Measurements from ENCODE around the gene DYNLT4.
"Not testable (repeated sequence)": the region's sequence is repeated elsewhere in the genome, so short reads cannot be mapped to it uniquely, and the experiment has no call there.

DYNLT4 gene

DNA sequence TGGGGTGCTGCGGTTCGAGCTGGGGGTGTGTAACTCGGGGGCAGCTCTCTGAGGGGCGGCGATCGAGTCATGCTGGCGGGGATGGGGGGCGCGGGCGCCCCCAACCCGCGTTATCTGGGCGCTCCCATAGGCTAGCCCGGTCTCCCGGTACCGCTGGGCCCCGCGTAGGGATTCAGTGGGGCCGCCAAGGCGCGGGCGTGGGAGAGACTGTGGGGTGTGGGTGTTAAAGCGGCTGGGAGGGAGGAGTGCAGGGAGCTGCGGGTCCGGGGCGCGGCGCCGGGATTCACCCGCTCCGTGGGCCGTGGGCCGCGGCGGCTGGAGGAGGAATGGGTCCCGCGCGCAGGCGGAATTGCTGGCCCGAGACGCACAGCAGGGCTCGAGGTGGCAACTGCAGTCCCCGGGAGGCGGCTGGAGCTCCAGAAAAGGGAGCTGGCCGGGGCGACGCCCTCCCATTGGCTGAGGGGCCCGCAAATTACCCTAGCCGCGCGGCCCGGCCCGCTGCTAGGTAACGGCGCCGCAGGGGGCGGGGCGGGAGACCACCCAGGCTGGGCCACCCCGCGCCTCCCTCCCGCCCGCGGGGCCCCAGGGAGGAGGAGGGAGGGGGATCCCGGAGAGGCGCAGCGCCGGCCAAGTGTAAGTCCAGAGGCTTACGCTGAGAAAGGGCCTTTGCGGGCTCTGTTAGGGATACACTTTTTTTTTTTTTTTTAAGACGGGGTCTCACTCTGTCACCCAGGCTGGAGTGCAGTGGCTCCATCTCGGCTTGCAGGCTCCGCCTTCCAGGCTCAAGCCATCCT is 35.9 kb upstream of the DYNLT4 start, which contains the start of gene PTCH2:
Gene PTCH2 (minus strand): TSS at position 392 of the 794 bp plus-strand sequence. CDS start 321 bp downstream, at position 71.
- H3K27ac ChIP-seq (ENCODE audit: low read depth in 2 of 2, low read length in 2 of 2) = no peak within 1 kb of the TSS
- H3K27me3 ChIP-seq (ENCODE audit: control insufficient read depth in 2 of 2, insufficient read depth in 2 of 2, low read length in 2 of 2) = peaks cover 0 to 5% of the 10 kb centered on the region in 2 donors
- peaks cover 4 to 5% of the 10 kb centered on the region in 2 donors for H3K4me1 ChIP-seq (ENCODE audit: control insufficient read depth in 2 of 2, insufficient read depth in 2 of 2, low read length in 2 of 2)
- H3K4me3 ChIP-seq (ENCODE audit: low read length in 2 of 2) = peak within 1 kb of the TSS; percentile 54 to 62
- no peaks in the 10 kb centered on the region for H3K9me3 ChIP-seq (ENCODE audit: control insufficient read depth in 2 of 2, low read length in 2 of 2)
- H3K36me3 ChIP-seq (ENCODE audit: control insufficient read depth in 2 of 2, insufficient read depth in 2 of 2, low read length in 2 of 2) = no peaks in the 10 kb centered on the region
- peak within 1 kb of the TSS in 1 of 2 donors; percentile 56 for H3K9ac ChIP-seq (ENCODE audit: low read depth in 1 of 2, low read length in 2 of 2)

DNA sequence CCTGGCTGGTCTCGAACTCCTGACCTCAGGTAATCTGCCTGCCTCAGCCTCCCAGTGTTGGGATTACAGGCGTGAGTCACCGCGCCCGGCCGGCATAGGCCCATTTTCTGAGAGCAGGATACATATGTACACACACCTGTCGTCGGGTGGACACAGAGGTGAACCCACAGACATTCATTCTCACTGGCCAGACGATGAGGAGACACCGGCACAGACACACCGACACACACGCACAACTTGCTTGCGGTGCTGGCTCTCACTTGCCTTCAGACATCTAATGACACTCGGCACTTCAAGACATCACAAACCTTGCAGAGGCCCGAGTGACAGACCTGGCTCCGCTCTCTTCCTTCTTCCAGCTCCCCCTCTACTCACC is 35.3 kb upstream of the DYNLT4 start:
- H3K9me3 ChIP-seq (ENCODE audit: control insufficient read depth in 2 of 2, low read length in 2 of 2) = no peaks in the 10 kb centered on the region
- peak overlapping the region; percentile 54 to 61 for H3K4me3 ChIP-seq (ENCODE audit: low read length in 2 of 2)
- no peaks in the 10 kb centered on the region for H3K36me3 ChIP-seq (ENCODE audit: control insufficient read depth in 2 of 2, insufficient read depth in 2 of 2, low read length in 2 of 2)
- H3K27ac ChIP-seq (ENCODE audit: low read depth in 2 of 2, low read length in 2 of 2) = no peak overlapping the region
- peaks cover 4 to 5% of the 10 kb centered on the region in 2 donors for H3K4me1 ChIP-seq (ENCODE audit: control insufficient read depth in 2 of 2, insufficient read depth in 2 of 2, low read length in 2 of 2)
- H3K27me3 ChIP-seq (ENCODE audit: control insufficient read depth in 2 of 2, insufficient read depth in 2 of 2, low read length in 2 of 2) = peaks cover 0 to 5% of the 10 kb centered on the region in 2 donors
- H3K9ac ChIP-seq (ENCODE audit: low read depth in 1 of 2, low read length in 2 of 2) = peak overlapping the region in 1 of 2 donors; percentile 56

DNA sequence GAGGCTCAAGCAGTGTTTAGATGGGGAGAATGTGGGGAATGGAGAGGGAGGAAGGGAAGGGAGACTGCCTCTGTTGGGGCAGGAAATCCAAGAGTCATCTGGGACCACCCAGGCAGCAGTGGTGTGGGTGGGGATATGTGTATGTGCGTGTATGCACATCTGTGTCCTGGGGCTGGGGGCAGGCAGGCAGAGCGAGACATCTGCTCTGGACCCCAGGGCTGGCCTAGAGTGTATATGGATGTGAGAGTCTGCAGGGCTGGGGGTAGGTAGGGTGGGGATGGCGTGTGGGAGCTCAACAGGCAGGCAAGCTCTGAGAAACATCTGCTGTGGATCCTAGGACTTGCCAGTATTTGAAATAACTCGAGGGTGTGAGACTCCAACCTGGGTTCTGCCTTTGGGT is 32.4 kb upstream of the DYNLT4 start:
- Histone ChIP-seq H3K9me3 (ENCODE audit: control insufficient read depth in 2 of 2, low read length in 2 of 2) (no peaks in the 10 kb centered on the region), H3K9ac (ENCODE audit: low read depth in 1 of 2, low read length in 2 of 2) (no peak overlapping the region), H3K4me3 (ENCODE audit: low read length in 2 of 2) (no peak overlapping the region), H3K4me1 (ENCODE audit: control insufficient read depth in 2 of 2, insufficient read depth in 2 of 2, low read length in 2 of 2) (peaks cover 4 to 5% of the 10 kb centered on the region in 2 donors), H3K27me3 (ENCODE audit: control insufficient read depth in 2 of 2, insufficient read depth in 2 of 2, low read length in 2 of 2) (peaks cover 0 to 5% of the 10 kb centered on the region in 2 donors), H3K36me3 (ENCODE audit: control insufficient read depth in 2 of 2, insufficient read depth in 2 of 2, low read length in 2 of 2) (no peaks in the 10 kb centered on the region), H3K27ac (ENCODE audit: low read depth in 2 of 2, low read length in 2 of 2) (no peak overlapping the region)

DNA sequence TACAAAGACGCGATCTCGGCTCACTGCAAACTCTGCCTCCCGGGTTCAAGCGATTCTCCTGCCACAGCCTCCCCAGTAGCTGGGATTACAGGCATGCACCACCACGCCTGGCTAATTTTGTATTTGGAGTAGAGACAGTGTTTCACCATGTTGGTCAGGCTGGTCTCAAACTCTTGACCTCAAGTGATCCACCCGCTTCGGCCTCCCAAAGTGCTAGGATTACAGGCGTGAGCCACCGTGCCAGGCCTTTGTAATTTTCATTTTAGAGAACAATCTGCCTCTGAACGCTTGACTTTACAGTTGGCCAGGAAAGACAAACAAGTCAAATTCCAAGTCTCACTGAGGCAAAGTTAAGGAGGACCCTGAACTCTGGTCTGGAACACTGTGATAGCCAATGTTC is 31.1 kb upstream of the DYNLT4 start:
- not testable (repeated sequence) for H3K27ac ChIP-seq (ENCODE audit: low read depth in 2 of 2, low read length in 2 of 2)

DNA sequence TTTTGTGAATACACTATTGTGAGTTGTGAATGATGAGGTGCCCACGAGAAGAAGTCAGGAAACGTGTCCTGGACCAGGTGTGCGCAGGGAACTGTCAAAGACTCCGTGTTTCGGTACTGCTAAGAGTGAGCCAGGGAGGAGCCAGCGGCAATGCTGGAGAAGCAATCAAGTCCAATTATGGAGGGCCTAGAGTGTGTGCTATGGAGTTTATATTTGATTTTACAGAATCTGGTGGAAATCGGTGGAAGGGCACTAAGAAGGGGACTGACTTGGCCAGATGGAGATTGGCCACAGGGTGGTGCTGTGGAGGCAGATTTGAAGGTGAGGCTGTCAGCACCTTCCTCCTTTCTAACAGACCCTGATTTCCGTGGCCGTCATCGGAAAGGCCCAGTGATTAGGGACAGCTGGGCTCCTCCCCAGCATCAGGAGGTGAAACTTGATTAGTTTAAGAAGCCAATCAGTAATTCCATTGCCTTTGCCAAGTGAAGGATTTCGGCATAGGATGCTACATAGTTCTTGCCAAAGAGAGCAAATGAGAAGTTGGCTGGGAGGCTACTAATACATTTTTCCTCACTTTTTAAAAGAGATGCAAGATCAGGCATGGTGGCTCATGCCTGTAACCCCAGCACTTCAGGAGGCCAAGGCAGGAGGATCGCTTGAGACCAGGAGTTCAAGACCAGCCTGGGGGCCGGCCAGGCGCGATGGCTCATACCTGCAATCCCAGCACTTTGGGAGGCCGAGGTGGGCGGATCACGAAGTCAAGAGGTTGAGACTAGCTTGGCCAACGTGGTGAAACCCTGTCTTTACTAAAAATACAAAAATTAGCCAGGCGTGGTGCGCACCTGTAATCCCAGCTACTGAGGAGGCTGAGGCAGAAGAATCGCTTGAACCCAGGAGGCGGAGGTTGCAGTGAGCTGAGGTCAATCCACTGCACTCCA is 28.9 kb upstream of the DYNLT4 start:
- H3K27me3 ChIP-seq (ENCODE audit: control insufficient read depth in 2 of 2, insufficient read depth in 2 of 2, low read length in 2 of 2) = no peaks in the 10 kb centered on the region
- no peak overlapping the region for H3K9ac ChIP-seq (ENCODE audit: low read depth in 1 of 2, low read length in 2 of 2)
- no peak overlapping the region for H3K27ac ChIP-seq (ENCODE audit: low read depth in 2 of 2, low read length in 2 of 2)
- peak overlapping the region in 1 of 2 donors; percentile 35 for H3K4me3 ChIP-seq (ENCODE audit: low read length in 2 of 2)
- no peaks in the 10 kb centered on the region for H3K9me3 ChIP-seq (ENCODE audit: control insufficient read depth in 2 of 2, low read length in 2 of 2)
- H3K4me1 ChIP-seq (ENCODE audit: control insufficient read depth in 2 of 2, insufficient read depth in 2 of 2, low read length in 2 of 2) = no peaks in the 10 kb centered on the region
- H3K36me3 ChIP-seq (ENCODE audit: control insufficient read depth in 2 of 2, insufficient read depth in 2 of 2, low read length in 2 of 2) = no peaks in the 10 kb centered on the region

More for the DNA sequence above, 31.1 kb upstream of the DYNLT4 start:
- not testable (repeated sequence) for H3K9ac ChIP-seq (ENCODE audit: low read depth in 1 of 2, low read length in 2 of 2); H3K36me3 ChIP-seq (ENCODE audit: control insufficient read depth in 2 of 2, insufficient read depth in 2 of 2, low read length in 2 of 2); H3K27me3 ChIP-seq (ENCODE audit: control insufficient read depth in 2 of 2, insufficient read depth in 2 of 2, low read length in 2 of 2); H3K4me3 ChIP-seq (ENCODE audit: low read length in 2 of 2); H3K9me3 ChIP-seq (ENCODE audit: control insufficient read depth in 2 of 2, low read length in 2 of 2); H3K4me1 ChIP-seq (ENCODE audit: control insufficient read depth in 2 of 2, insufficient read depth in 2 of 2, low read length in 2 of 2)

DNA sequence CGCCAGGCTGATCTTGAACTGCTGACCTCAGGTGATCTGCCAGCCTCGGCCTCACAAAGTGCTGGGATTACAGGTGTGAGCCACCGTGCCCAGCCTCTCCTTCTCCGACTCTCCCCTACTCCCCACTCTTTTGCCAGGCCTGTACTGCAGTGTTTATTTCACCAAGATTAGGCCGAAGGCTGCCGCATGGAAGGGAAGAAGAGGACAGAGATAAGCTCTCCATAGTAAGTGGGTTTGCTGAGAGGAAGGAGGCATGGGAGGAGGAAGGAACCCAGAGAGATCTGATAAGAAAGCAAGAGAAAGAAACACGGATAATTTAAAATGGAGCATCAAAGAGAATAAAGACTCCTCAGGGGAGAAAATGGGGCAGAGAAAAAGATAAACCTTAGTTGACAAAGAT is 27.2 kb upstream of the DYNLT4 start:
- no peaks in the 10 kb centered on the region for H3K36me3 ChIP-seq (ENCODE audit: control insufficient read depth in 2 of 2, insufficient read depth in 2 of 2, low read length in 2 of 2)
- H3K9me3 ChIP-seq (ENCODE audit: control insufficient read depth in 2 of 2, low read length in 2 of 2) = no peaks in the 10 kb centered on the region
- no peaks in the 10 kb centered on the region for H3K27me3 ChIP-seq (ENCODE audit: control insufficient read depth in 2 of 2, insufficient read depth in 2 of 2, low read length in 2 of 2)
- no peak overlapping the region for H3K27ac ChIP-seq (ENCODE audit: low read depth in 2 of 2, low read length in 2 of 2)
- no peak overlapping the region for H3K4me3 ChIP-seq (ENCODE audit: low read length in 2 of 2)
- H3K9ac ChIP-seq (ENCODE audit: low read depth in 1 of 2, low read length in 2 of 2) = no peak overlapping the region
- H3K4me1 ChIP-seq (ENCODE audit: control insufficient read depth in 2 of 2, insufficient read depth in 2 of 2, low read length in 2 of 2) = no peaks in the 10 kb centered on the region

DNA sequence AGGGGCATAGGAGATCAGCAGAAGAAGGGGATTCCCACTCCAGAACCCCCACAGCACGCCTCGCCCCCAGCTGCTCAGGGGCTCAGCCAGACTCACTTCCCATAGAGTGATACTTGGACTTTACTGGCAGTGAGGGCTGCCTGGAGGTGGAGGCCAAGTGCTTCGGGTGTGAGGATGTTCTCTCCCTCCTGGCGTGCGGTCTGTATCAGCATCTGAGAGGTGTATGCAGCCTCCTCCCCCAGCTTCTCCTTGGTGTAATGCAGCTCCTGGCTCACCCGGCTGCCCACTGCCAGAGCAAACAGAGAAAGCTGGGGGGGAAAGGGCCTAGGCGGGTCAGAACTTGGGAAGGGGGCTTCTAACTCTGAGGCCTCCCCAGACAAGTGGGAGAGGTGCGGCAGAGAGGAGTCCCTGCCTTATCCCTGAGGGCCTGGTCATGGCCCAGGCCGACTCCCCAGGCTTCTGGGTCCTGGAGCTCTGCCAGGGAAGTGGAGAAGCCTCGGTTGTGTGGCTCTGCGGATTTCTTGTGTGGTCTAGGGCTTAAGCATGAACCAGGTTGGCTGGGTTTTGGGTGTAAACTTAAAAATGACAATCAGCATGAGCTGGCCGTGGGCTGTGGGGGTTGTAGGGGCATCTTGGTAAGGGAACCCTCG is 25.0 kb upstream of the DYNLT4 start:
- Histone ChIP-seq H3K27me3 (ENCODE audit: control insufficient read depth in 2 of 2, insufficient read depth in 2 of 2, low read length in 2 of 2) (no peaks in the 10 kb centered on the region), H3K9me3 (ENCODE audit: control insufficient read depth in 2 of 2, low read length in 2 of 2) (no peaks in the 10 kb centered on the region), H3K4me3 (ENCODE audit: low read length in 2 of 2) (no peak overlapping the region), H3K36me3 (ENCODE audit: control insufficient read depth in 2 of 2, insufficient read depth in 2 of 2, low read length in 2 of 2) (no peaks in the 10 kb centered on the region), H3K27ac (ENCODE audit: low read depth in 2 of 2, low read length in 2 of 2) (no peak overlapping the region), H3K4me1 (ENCODE audit: control insufficient read depth in 2 of 2, insufficient read depth in 2 of 2, low read length in 2 of 2) (no peaks in the 10 kb centered on the region), H3K9ac (ENCODE audit: low read depth in 1 of 2, low read length in 2 of 2) (no peak overlapping the region)

DNA sequence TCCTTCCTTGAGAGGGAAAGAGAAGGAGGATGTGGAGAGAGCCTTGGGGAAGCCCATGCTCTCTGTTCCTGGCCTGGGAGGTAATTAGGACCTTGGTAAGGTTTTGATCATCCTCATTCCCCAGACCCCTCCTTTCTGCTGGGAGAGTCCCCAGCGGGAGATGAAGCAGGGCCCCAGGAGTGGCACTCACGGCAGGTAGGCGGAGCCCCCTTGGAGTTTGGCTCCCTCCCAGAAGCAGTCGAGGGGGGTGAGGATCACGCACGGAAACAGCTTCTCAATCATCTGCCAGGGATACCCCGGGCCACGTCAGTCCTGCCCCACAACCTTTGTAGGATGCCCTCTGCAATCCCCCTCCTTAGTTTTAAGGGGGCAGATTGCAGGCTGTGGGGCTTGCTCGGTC is 24.4 kb upstream of the DYNLT4 start:
- no peaks in the 10 kb centered on the region for H3K36me3 ChIP-seq (ENCODE audit: control insufficient read depth in 2 of 2, insufficient read depth in 2 of 2, low read length in 2 of 2)
- no peaks in the 10 kb centered on the region for H3K9me3 ChIP-seq (ENCODE audit: control insufficient read depth in 2 of 2, low read length in 2 of 2)

DNA sequence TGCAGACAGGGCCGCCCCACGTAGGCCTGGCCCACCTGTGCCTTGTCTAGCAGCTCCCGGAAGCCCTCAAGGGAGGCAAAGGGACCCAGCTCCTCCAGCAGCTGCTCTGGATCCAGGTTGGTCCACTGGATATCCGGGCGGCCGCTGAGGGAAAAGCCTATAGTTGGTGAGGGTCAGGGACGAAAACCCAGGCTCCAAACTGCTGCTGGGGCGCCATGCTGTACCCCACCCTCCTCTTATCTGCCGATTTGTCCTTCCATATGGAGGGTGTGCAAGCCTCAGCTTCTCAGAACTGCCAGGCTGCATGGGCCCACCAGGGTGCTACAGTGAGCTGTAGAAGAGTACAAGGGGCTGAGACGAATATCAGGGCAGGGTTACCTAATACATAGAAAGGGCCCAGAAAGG is 23.8 kb upstream of the DYNLT4 start:
- Histone ChIP-seq H3K9ac (ENCODE audit: low read depth in 1 of 2, low read length in 2 of 2) (no peak overlapping the region), H3K36me3 (ENCODE audit: control insufficient read depth in 2 of 2, insufficient read depth in 2 of 2, low read length in 2 of 2) (no peaks in the 10 kb centered on the region), H3K4me3 (ENCODE audit: low read length in 2 of 2) (no peak overlapping the region), H3K4me1 (ENCODE audit: control insufficient read depth in 2 of 2, insufficient read depth in 2 of 2, low read length in 2 of 2) (no peaks in the 10 kb centered on the region), H3K27me3 (ENCODE audit: control insufficient read depth in 2 of 2, insufficient read depth in 2 of 2, low read length in 2 of 2) (no peaks in the 10 kb centered on the region), H3K27ac (ENCODE audit: low read depth in 2 of 2, low read length in 2 of 2) (no peak overlapping the region), H3K9me3 (ENCODE audit: control insufficient read depth in 2 of 2, low read length in 2 of 2) (no peaks in the 10 kb centered on the region)

More for the DNA sequence above, 24.4 kb upstream of the DYNLT4 start:
- no peaks in the 10 kb centered on the region for H3K4me1 ChIP-seq (ENCODE audit: control insufficient read depth in 2 of 2, insufficient read depth in 2 of 2, low read length in 2 of 2)
- H3K4me3 ChIP-seq (ENCODE audit: low read length in 2 of 2) = no peak overlapping the region
- no peaks in the 10 kb centered on the region for H3K27me3 ChIP-seq (ENCODE audit: control insufficient read depth in 2 of 2, insufficient read depth in 2 of 2, low read length in 2 of 2)
- no peak overlapping the region for H3K27ac ChIP-seq (ENCODE audit: low read depth in 2 of 2, low read length in 2 of 2)
- H3K9ac ChIP-seq (ENCODE audit: low read depth in 1 of 2, low read length in 2 of 2) = no peak overlapping the region

Data from mucosa of rectum (tissue), 2 donors.